K562 (cell line): ENCODE measurements around the gene SLC17A4. TPM values are rescaled to one million over a fixed set of nuclear protein-coding genes. Genes with fewer than 3 reads are reported as not detected.
"Not testable (repeated sequence)": the region's sequence is repeated elsewhere in the genome, so short reads cannot be mapped to it uniquely, and the experiment has no call there.

ENCODE experiments used
- ATAC-seq: fragments of 200-7000 bp; cut with Tn5 transposase; 3 replicates; pipeline ENCODE4 v1.9.1; 2020; ENCODE audit warnings: moderate library complexity
- BruUV-seq: library from RNA; stranded (reverse); fragments of 400-500 nt; replicated peaks from 2 replicates; lab custom pipeline; 2021; lab: Mats Ljungman, UMichigan
- CTCF ChIA-PET: fragments of 300-600 bp; formaldehyde crosslinking; extraction: SDS; loops from one replicate; lab custom pipeline; 2021; ENCODE audit warnings: low intra/inter-chr PET ratio; lab: Yijun Ruan, JAX
- POLR2A ChIA-PET: fragments of 300-600, 350-650 bp; sonication (Branson Sonifier 250); formaldehyde crosslinking; extraction: SDS; loops from one replicate; lab custom pipeline; 2021; ENCODE audit warnings: antibody characterized with exemption, inconsistent platforms; lab: Yijun Ruan, JAX
- DNase-seq, 4 experiments: peaks; one replicate each; pipeline versions ENCODE4 v3.0.0 to v3.0.0-alpha.2; 2011 to 2018; ENCODE audit warnings: low spot score in 3 of 4, mixed read lengths in 3 of 4; ENCODE audit errors: extremely low read depth in 1 of 4
- FAIRE-seq: peaks from 2 replicates; lab custom pipeline; 2011; peaks lifted over from hg19 to GRCh38; lab: Jason Lieb, UNC
- H2AFZ ChIP-seq: 2 replicates; pipeline ENCODE4 v1.6.0; 2011; ENCODE audit warnings: low read depth, low read length, control low read depth, inconsistent platforms
- H3K27ac ChIP-seq: fragments of 200-600 bp; 3 replicates; pipeline ENCODE4 v1.8.0; 2011; ENCODE audit warnings: low read depth, mild to moderate bottlenecking, control low read depth, inconsistent platforms, low read length, moderate library complexity, mixed read lengths; ENCODE audit errors: extremely low read depth
- H3K27me3 ChIP-seq, 2 experiments: fragments of 300-600 bp in 1 of 2; 2 replicates in 1 of 2; 3 replicates in 1 of 2; pipeline versions ENCODE4 v1.6.0 to v1.8.0; 2011; ENCODE audit warnings: inconsistent platforms in 2 of 2, low read length in 2 of 2, mild to moderate bottlenecking in 1 of 2, mixed read lengths in 1 of 2, moderate library complexity in 1 of 2; ENCODE audit not compliant: control insufficient read depth in 2 of 2, insufficient read depth in 2 of 2
- H3K36me3 ChIP-seq: fragments of 300-600 bp; 3 replicates; pipeline ENCODE4 v1.8.0; 2011; ENCODE audit warnings: mild to moderate bottlenecking, low read length, inconsistent platforms; ENCODE audit not compliant: control insufficient read depth, insufficient read depth
- H3K4me1 ChIP-seq, 2 experiments: fragments of 200-600 bp in 1 of 2; replicated peaks in 1 of 2; 2 replicates in 1 of 2; 3 replicates in 1 of 2; pipeline versions ENCODE4 v1.5.1 to v1.8.0; 2011; ENCODE audit warnings: inconsistent platforms in 2 of 2, low read length in 2 of 2, mild to moderate bottlenecking in 1 of 2, mixed read lengths in 1 of 2, moderate library complexity in 1 of 2; ENCODE audit not compliant: control insufficient read depth in 2 of 2, insufficient read depth in 2 of 2
- H3K4me2 ChIP-seq: 2 replicates; pipeline ENCODE4 v1.6.1; 2011; ENCODE audit warnings: low read length, control low read depth, inconsistent platforms, mixed read lengths; ENCODE audit not compliant: insufficient read depth
- H3K4me3 ChIP-seq: fragments of 200-600 bp; sonication (generic), shearing (Covaris generic); 2 replicates; pipeline ENCODE4 v1.5.1; 2016; ENCODE audit warnings: control low read depth, inconsistent platforms
- H3K79me2 ChIP-seq: fragments of 200-600 bp; 3 replicates; pipeline ENCODE4 v1.8.0; 2011; ENCODE audit warnings: low read length, inconsistent platforms; ENCODE audit not compliant: control insufficient read depth, insufficient read depth
- H3K9ac ChIP-seq, 2 experiments: 2 replicates each; pipeline versions ENCODE4 v1.6.0 to v1.6.1; 2011; ENCODE audit warnings: low read depth in 2 of 2, low read length in 2 of 2, control low read depth in 1 of 2, inconsistent platforms in 1 of 2, mild to moderate bottlenecking in 1 of 2, mixed read lengths in 1 of 2; ENCODE audit not compliant: insufficient read depth in 1 of 2
- H3K9me1 ChIP-seq: one replicate; pipeline ENCODE4 v1.6.0; 2011; ENCODE audit warnings: inconsistent platforms, mild to moderate bottlenecking, low read length, moderate library complexity; ENCODE audit not compliant: control insufficient read depth, insufficient read depth
- H3K9me3 ChIP-seq: replicated peaks from 2 replicates; pipeline ENCODE4 v1.5.1; 2011; ENCODE audit warnings: low read depth, low read length, inconsistent platforms; ENCODE audit not compliant: control insufficient read depth, insufficient read depth
- H4K20me1 ChIP-seq: replicated peaks from 2 replicates; pipeline ENCODE4 v1.6.1; 2011; ENCODE audit warnings: low read length, inconsistent platforms, mixed read lengths; ENCODE audit not compliant: control insufficient read depth, insufficient read depth
- ZNF436 ChIP-seq: fragments of 250-450, 450-650 bp; sonication (Bioruptor Pico); formaldehyde crosslinking; IDR thresholded peaks from 2 replicates; pipeline ENCODE4 v1.7.0; 2020; ENCODE audit warnings: mild to moderate bottlenecking
- WGBS: fragments of 100-300 bp; shearing (Covaris generic); methylation state at CpG from one replicate; pipeline ENCODE4 v1.1.6; 2016; ENCODE audit warnings: low coverage, mixed read lengths; ENCODE audit not compliant: insufficient coverage; ENCODE audit errors: missing lambda C conversion rate; 5-methylcytosine and 5-hydroxymethylcytosine counted together
- in situ Hi-C: fragments of 300-500 bp; cut with MboI; formaldehyde crosslinking; loops from 4 replicates; pipeline ENCODE4 v1.15.0; 2018; ENCODE audit warnings: inconsistent platforms, mixed read lengths
- intact Hi-C: fragments of 100-400 bp; cut with micrococcal nuclease; formaldehyde crosslinking; loops from 2 replicates; pipeline ENCODE4 v1.14.2; 2022
- polyA plus RNA-seq, 8 experiments: library from polyadenylated mRNA; depleted of rRNA in 4 of 8; stranded (reverse) in 5 of 8; unstranded in 3 of 8; fragments of >200 nt; fragmentation: Nextera tagmentation in 2 of 8; fragmentation: Illumina TruSeq in 1 of 8; extraction: Ambion mirVana in 2 of 8; extraction: Trizol in 1 of 8; gene quantifications; 2 replicates each; pipeline versions ENCODE4 v1.2.1 to v1.2.3, GENCODE V29; 2011 to 2014; ENCODE audit warnings: inconsistent platforms in 1 of 8, missing spikeins in 1 of 8
- total RNA-seq, 7 experiments: library from RNA; depleted of rRNA in 6 of 7; stranded (reverse); fragments of >200 nt in 6 of 7; fragmentation: Illumina TruSeq in 2 of 7; extraction: Trizol in 2 of 7; gene quantifications; 2 replicates each; pipeline versions ENCODE4 v1.2.1 to v1.2.3, GENCODE V29; 2011 to 2021; ENCODE audit warnings: low replicate concordance in 1 of 7
- TF ChIP-seq, protein P1 (sequence below): fragments of 250-450 bp; sonication (Bioruptor Pico); IDR thresholded peaks from 2 replicates; pipeline ENCODE4 v1.5.0; 2021; ENCODE audit warnings: mild to moderate bottlenecking, borderline replicate concordance

SLC17A4 gene
- total and polyA plus RNA-seq, 9 of the 15 experiments (the other 6 are each of a cell fraction or from before 2014, with no cell fraction given), result not detected

DNA sequence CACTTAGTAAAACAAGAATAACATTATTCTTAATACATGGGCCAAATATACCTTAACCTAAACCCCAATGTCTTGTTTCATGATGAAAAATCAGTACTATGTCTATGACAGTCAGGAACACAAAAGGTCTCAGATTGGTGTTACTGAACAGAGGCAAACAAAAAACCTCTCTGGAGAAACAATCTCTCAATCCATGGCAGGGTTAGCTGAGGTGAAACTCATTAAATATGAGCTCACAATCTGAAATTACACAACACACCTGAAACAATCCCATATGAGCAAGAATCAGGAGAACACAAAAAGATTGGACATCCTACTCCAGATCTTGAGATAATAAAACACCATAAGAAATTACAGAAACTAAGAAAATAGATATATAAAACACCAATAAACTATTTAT is 6.5 kb upstream of the SLC17A4 start:
- no peak for TF ChIP-seq ZNF436 (CRISPR knock-in tag)
- TF ChIP-seq, protein P1, sequence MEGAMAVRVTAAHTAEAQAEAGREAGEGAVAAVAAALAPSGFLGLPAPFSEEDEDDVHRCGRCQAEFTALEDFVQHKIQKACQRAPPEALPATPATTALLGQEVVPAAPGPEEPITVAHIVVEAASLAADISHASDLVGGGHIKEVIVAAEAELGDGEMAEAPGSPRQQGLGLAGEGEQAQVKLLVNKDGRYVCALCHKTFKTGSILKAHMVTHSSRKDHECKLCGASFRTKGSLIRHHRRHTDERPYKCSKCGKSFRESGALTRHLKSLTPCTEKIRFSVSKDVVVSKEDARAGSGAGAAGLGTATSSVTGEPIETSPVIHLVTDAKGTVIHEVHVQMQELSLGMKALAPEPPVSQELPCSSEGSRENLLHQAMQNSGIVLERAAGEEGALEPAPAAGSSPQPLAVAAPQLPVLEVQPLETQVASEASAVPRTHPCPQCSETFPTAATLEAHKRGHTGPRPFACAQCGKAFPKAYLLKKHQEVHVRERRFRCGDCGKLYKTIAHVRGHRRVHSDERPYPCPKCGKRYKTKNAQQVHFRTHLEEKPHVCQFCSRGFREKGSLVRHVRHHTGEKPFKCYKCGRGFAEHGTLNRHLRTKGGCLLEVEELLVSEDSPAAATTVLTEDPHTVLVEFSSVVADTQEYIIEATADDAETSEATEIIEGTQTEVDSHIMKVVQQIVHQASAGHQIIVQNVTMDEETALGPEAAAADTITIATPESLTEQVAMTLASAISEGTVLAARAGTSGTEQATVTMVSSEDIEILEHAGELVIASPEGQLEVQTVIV (CRISPR knock-in tag), result no peak
- TF ChIP-seq, all 486 proteins: peak for 0
- H3K4me1 ChIP-seq, result no peaks in the 10 kb centered on the region
- in situ Hi-C loops, result no loop called here
- ATAC-seq (no peak), DNase-seq (no peak), FAIRE-seq (no peak)
- H3K79me2 ChIP-seq, result no peaks in the 10 kb centered on the region
- no peak overlapping the region for H2AFZ ChIP-seq
- H3K27me3 ChIP-seq, result no peaks in the 10 kb centered on the region
- H3K4me3 ChIP-seq, result no peak overlapping the region
- no TSS peak for BruUV-seq
- CTCF ChIA-PET, result no interaction called here
- H4K20me1 ChIP-seq, result no peaks in the 10 kb centered on the region
- POLR2A ChIA-PET, result interaction anchor here (0.6 kb wide), 1 partner anchor 24 kb away, joined by 3 read pairs; no protein-coding TSS in a partner anchor
- no peaks in the 10 kb centered on the region for H3K9me1 ChIP-seq
- H3K36me3 ChIP-seq, result no peaks in the 10 kb centered on the region
- H3K4me2 ChIP-seq, result no peak overlapping the region
- no peak overlapping the region for H3K27ac ChIP-seq
- intact Hi-C loops, result no loop called here
- no peaks in the 10 kb centered on the region for H3K9me3 ChIP-seq
- no peak overlapping the region for H3K9ac ChIP-seq

DNA sequence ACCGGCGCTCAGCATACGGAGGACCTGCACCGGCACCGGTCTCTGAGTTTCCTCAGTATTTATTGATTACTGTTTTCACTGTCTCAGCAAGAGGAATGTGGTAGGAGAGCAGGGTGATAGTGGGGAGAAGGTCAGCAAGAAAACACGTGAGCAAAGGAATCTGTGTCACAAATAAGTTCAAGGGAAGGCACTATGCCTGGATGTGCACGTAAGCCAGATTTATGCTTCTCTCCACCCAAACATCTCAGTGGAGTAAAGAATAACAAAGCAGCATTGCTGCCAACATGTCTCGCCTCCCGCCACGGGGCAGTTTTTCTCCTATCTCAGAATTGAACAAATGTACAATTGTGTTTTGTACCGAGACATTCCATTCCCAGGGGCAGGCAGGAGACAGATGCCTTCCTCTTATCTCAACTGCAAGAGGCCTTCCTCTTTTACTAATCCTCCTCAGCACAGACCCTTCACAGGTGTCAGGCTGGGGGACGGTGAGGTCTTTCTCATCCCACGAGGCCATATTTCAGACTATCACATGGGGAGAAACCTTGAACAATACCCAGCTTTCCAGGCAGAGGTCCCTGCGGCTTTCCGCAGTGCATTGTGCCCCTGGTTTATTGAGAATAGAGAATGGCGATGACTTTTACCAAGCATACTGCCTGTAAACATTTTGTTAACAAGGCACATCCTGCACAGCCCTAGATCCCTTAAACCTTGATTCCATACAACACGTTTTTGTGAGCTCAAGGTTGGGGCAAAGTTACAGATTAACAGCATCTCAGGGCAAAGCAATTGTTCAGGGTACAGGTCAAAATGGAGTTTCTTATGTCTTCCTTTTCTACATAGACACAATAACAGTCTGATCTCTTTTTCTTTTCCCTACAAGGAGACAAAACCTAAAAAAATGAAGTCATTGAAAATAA is 5.7 kb upstream of the SLC17A4 start:
- H3K36me3 ChIP-seq, BruUV-seq, H3K27ac ChIP-seq, ATAC-seq, H2AFZ ChIP-seq, intact Hi-C loops, H3K4me1 ChIP-seq, H3K9ac ChIP-seq, in situ Hi-C loops, H3K27me3 ChIP-seq, CTCF ChIA-PET, H3K4me2 ChIP-seq, H4K20me1 ChIP-seq, H3K79me2 ChIP-seq, DNase-seq, FAIRE-seq, H3K9me1 ChIP-seq, H3K9me3 ChIP-seq, H3K4me3 ChIP-seq: not testable (repeated sequence)
- 2% methylated on average over 16 of the region's 17 CpGs for WGBS
- POLR2A ChIA-PET, result interaction anchor here (0.6 kb wide), 1 partner anchor 25 kb away, joined by 3 read pairs; no protein-coding TSS in a partner anchor
